Measurements from ENCODE around the gene KRTAP1-3.

DNA sequence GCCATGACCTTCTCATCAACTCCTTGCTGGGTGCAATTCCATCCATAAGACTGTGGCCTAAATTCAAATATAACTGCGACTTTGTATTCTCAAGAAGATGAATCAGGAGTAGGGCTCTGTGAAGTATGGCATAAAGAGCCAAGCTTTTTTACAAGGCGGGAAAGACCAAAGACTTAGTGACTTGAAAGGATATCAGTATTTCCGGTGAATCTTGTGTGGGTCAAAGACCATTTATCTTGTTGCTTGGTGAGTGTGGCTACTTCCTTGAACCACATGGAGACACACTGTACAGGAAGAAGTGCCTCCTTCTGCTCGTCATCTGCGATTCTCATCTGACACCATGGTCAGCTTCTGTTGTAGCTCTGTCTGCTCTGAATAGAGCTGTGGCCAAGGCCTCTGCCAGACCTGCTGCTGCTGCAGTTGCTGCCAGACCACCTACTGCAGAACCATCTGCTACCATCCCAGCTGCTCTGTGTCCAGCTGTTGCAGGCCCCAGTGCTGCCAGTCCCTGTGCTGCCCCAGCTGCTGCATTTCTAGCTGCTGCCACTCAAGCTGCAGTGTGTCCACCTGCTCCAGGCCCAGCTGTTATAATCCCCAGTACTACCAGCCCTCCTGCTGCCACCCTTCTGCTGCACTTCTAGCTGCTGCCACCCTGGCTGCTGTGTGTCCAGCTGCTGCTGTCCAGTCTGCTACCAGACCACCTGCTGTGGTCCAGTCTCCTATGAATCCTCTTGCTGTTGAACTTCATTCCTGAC, 37.1 kb upstream of the KRTAP1-3 start:
- TF ChIP-seq, protein P1, sequence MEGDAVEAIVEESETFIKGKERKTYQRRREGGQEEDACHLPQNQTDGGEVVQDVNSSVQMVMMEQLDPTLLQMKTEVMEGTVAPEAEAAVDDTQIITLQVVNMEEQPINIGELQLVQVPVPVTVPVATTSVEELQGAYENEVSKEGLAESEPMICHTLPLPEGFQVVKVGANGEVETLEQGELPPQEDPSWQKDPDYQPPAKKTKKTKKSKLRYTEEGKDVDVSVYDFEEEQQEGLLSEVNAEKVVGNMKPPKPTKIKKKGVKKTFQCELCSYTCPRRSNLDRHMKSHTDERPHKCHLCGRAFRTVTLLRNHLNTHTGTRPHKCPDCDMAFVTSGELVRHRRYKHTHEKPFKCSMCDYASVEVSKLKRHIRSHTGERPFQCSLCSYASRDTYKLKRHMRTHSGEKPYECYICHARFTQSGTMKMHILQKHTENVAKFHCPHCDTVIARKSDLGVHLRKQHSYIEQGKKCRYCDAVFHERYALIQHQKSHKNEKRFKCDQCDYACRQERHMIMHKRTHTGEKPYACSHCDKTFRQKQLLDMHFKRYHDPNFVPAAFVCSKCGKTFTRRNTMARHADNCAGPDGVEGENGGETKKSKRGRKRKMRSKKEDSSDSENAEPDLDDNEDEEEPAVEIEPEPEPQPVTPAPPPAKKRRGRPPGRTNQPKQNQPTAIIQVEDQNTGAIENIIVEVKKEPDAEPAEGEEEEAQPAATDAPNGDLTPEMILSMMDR (IDR thresholded peaks at IDR 0.05 in 4 of 5, conservative IDR thresholded peaks at IDR 0.05 in 1 of 5): no peak
- TF ChIP-seq POLR2A (IDR thresholded peaks at IDR 0.05): no peak
